Lower leg skin (tissue), 4 donors: Measurements from ENCODE around the gene HTRA2. TPM values are rescaled to one million over a fixed set of nuclear protein-coding genes. Genes with fewer than 3 reads are reported as not detected.

Source experiments
- DNase-seq, 2 donors: peaks; one replicate each; pipeline ENCODE4 v3.0.0-alpha.2; 2019; ENCODE audit warnings: low spot score in 2 of 2
- H3K4me3 ChIP-seq: fragments of 200-600 bp; sonication (generic); 2 replicates; pipeline ENCODE4 v1.5.1; 2017; ENCODE audit warnings: mild to moderate bottlenecking, low read depth; ENCODE audit not compliant: poor library complexity, severe bottlenecking
- POLR2A ChIP-seq, 2 donors: fragments of 450-650 bp; IDR thresholded peaks; one replicate each; pipeline ENCODE4 v1.6.1; 2016 to 2017; ENCODE audit warnings: antibody characterized with exemption in 2 of 2, mild to moderate bottlenecking in 1 of 2, moderate library complexity in 1 of 2
- WGBS, 2 donors: methylation state at CpG; one replicate each; pipeline ENCODE4 v1.1.5; 2018; 5-methylcytosine and 5-hydroxymethylcytosine counted together
- intact Hi-C: fragments of 100-400 bp; cut with DNase I; formaldehyde crosslinking; loops from one replicate; pipeline ENCODE4 v1.15.0; 2023; ENCODE audit warnings: low total_unique reads
- total RNA-seq, 4 donors: library from RNA; depleted of rRNA; stranded (reverse); fragments of >200 nt; gene quantifications; one replicate each; pipeline ENCODE4 v1.1.0, GENCODE V29; 2016
- TF ChIP-seq, protein P1 (sequence below), 3 donors: fragments of 450-650 bp; IDR thresholded peaks; one replicate each; pipeline ENCODE4 v1.5.1; 2016; ENCODE audit warnings: antibody characterized with exemption in 3 of 3, mild to moderate bottlenecking in 3 of 3, moderate library complexity in 2 of 3

The HTRA2 gene
- total RNA-seq, 4 donors from 2014 or later: 22.6 to 28.6 (median 25.2) TPM

DNA sequence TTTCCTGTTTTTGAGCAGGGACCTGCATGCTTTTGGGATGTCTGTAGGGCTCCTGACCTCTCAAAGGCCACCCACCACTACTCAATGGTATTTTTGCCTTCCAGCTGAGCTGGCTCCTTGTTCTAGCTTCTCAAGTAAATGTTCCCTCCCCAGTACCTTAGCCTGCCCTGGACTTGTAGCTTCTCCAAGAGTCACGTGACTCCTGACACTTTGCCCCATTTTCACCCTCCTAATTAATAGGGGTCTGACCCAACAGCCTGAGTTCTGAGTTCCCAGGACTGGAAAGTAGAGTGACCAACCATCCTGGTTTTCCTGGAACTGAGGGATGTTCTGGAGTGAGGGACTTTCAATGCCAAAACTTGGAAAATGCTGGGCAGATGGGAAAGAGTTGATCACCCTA, 34.3 kb upstream of the HTRA2 start:
- intact Hi-C loops: no loop called here
- H3K4me3 ChIP-seq: no peak overlapping the region
- no peak for DNase-seq
- 83 to 100% methylated on average over 1 of the region's 1 CpG for WGBS, 2 donors
- no peak for TF ChIP-seq POLR2A (IDR thresholded peaks at IDR 0.05)
- TF ChIP-seq, protein P1, sequence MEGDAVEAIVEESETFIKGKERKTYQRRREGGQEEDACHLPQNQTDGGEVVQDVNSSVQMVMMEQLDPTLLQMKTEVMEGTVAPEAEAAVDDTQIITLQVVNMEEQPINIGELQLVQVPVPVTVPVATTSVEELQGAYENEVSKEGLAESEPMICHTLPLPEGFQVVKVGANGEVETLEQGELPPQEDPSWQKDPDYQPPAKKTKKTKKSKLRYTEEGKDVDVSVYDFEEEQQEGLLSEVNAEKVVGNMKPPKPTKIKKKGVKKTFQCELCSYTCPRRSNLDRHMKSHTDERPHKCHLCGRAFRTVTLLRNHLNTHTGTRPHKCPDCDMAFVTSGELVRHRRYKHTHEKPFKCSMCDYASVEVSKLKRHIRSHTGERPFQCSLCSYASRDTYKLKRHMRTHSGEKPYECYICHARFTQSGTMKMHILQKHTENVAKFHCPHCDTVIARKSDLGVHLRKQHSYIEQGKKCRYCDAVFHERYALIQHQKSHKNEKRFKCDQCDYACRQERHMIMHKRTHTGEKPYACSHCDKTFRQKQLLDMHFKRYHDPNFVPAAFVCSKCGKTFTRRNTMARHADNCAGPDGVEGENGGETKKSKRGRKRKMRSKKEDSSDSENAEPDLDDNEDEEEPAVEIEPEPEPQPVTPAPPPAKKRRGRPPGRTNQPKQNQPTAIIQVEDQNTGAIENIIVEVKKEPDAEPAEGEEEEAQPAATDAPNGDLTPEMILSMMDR (IDR thresholded peaks at IDR 0.05): no peak

- no peak for TF ChIP-seq POLR2A (IDR thresholded peaks at IDR 0.05)
- TF ChIP-seq, protein P1 (IDR thresholded peaks at IDR 0.05): no peak
- no peak for DNase-seq
- intact Hi-C loops: no loop called here
- 58 to 61% methylated on average over 19 of the region's 19 CpGs for WGBS, 2 donors
- no peak overlapping the region for H3K4me3 ChIP-seq
These were observed 32.5 kb upstream of the HTRA2 start for GRCh38 chr2:74496997-74497776.

DNA sequence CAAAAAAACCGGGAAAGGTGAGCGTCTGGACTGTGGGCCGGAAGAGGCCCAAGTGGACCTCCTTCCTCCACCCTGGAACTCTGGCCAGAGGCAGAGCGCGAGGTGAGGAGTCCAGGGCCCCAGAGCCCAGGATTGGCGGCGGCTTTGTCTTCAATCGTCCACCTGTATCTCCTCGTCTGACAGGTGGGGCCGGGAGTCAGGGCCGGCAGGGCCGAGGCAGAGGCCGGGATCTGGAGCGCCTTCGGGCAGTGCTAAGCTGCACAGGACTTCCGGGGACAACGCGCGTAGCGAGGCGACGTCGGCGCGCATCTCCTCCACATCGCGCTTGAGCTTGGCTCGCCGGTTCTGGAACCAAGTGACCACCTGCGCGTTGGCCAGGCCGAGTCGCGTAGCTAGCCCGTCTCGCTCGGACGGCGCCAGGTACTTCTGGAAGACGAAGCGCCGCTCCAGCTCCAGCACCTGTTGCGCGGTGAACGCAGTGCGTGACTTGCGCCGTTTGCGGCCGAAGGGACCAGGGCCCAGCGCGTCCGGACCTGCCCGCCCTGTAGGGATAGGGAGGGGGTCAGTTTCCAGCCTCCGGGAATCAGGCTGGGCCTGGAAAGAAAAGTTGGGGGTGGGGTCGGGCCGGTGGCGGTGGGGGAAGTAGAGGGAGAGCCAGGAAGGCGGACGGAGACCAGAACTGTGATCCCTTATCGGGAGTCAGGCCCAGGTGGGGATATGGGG, 31.8 kb upstream of the HTRA2 start:
- DNase-seq: no peak
- WGBS, 2 donors: 5 to 6% methylated on average over 28 to 42 of the region's 61 CpGs
- no peak overlapping the region for H3K4me3 ChIP-seq
- TF ChIP-seq, protein P1 (IDR thresholded peaks at IDR 0.05): no peak
- no peak for TF ChIP-seq POLR2A (IDR thresholded peaks at IDR 0.05)
- intact Hi-C loops: no loop called here

GRCh38 chr2:74498500-74499266, 31.1 kb upstream of the HTRA2 start:
- DNase-seq: no peak
- H3K4me3 ChIP-seq: no peak overlapping the region
- TF ChIP-seq POLR2A (IDR thresholded peaks at IDR 0.05): no peak
- TF ChIP-seq, protein P1 (IDR thresholded peaks at IDR 0.05): no peak
- WGBS, 2 donors: 1% methylated on average over 41 of the region's 41 CpGs
- intact Hi-C loops: no loop called here

DNA sequence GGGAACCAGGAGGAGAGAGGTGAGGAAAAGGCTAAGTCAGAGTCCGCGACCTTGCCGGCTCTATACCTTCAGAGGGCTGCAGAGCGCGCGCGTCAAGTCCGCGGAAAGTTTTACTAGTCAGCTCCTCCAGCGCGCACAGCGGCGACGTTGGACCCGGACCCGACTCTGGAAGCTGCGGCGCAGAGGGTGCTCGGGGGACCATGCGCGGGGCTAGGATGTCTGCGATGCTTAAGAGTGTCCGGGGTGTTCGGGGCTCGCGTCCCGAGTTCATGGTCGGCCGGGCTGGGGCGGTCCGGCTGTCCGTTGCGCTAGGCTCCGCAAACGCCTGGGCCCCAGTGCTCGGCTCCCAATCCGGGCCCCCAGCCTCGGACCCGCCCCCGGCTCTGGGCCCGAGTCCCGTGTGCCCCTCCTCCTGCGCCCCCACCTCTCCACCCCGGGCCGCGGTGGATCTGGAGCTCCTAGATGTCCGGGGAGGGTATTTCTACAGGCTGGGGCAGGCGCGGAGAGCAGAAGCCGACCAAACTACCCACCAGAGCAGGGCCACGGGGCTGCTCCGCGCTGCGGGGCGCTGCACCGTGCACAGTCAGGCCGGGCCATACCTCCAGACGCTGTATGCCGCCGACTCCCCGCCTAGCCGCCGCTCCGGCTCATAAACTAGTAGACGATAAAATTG, 30.3 kb upstream of the HTRA2 start, which contains the start of gene LBX2:
Gene LBX2, minus strand, starts transcription at position 337 of the 673 bp plus-strand sequence. Its CDS starts 66 bp downstream, at position 271.
- TF ChIP-seq, protein P1 (IDR thresholded peaks at IDR 0.05): no peak
- no peak for TF ChIP-seq POLR2A (IDR thresholded peaks at IDR 0.05)
- intact Hi-C loops: no loop called here
- DNase-seq: no peak
- H3K4me3 ChIP-seq: no peak within 1 kb of the TSS
- WGBS, 2 donors: 7 to 12% methylated on average over 52 to 58 of the region's 65 CpGs
